Pancreas (tissue), 10 donors: ENCODE data around the gene PALB2. TPM values are rescaled to one million over a fixed set of nuclear protein-coding genes. Genes with fewer than 3 reads are reported as not detected.

ENCODE experiments used
- ATAC-seq, 4 donors: fragments of 200-7000 bp; cut with Tn5 transposase; one replicate each; pipeline versions ENCODE4 v1.8.0 to v1.9.1; 2020; ENCODE audit warnings: mild to moderate bottlenecking in 4 of 4, moderate library complexity in 4 of 4
- DNase-seq, 6 donors: peaks; one replicate each; pipeline ENCODE4 v3.0.0-alpha.2; 2020
- FAIRE-seq: peaks from 2 replicates; lab custom pipeline; 2012; peaks lifted over from hg19 to GRCh38; lab: Jason Lieb, UNC
- H3K27ac ChIP-seq, 4 donors: fragments of 200-600 bp; sonication (generic); 1 replicate in 3 of 4; 2 replicates in 1 of 4; pipeline versions ENCODE4 v1.5.0 to v1.8.0; 2020
- H3K27me3 ChIP-seq, 4 donors: fragments of 200-600 bp; one replicate each; pipeline ENCODE4 v1.8.0; 2021
- H3K36me3 ChIP-seq, 3 donors: fragments of 200-600 bp; sonication (generic) in 1 of 3; one replicate each; pipeline versions ENCODE4 v1.5.0 to v1.8.0; 2020 to 2021
- H3K4me1 ChIP-seq, 3 donors: fragments of 200-600 bp; one replicate each; pipeline ENCODE4 v1.8.0; 2021
- H3K4me3 ChIP-seq, 4 donors: fragments of 200-600 bp; sonication (generic) in 2 of 4; one replicate each; pipeline versions ENCODE4 v1.5.0 to v1.8.0; 2020 to 2021
- H3K9me3 ChIP-seq, 4 donors: fragments of 200-600 bp; one replicate each; pipeline ENCODE4 v1.8.0; 2021
- CTCF ChIP-seq, 4 donors: fragments of 200-600 bp; sonication (generic) in 3 of 4; IDR thresholded peaks; one replicate each; pipeline versions ENCODE4 v1.5.0 to v1.8.0; 2021; ENCODE audit warnings: antibody characterized with exemption in 4 of 4
- WGBS, 2 donors: extraction: QIAGEN DNeasy Blood & Tissue Kit; methylation state at CpG; one replicate each; pipeline ENCODE4 v1.1.7; 2013; 5-methylcytosine and 5-hydroxymethylcytosine counted together
- intact Hi-C, 3 donors: fragments of 100-400 bp; cut with DNase I; formaldehyde crosslinking; loops; one replicate each; pipeline versions ENCODE4 v1.11.1 to v1.14.2; 2022
- polyA plus RNA-seq, 2 donors: library from polyadenylated mRNA; stranded (reverse); fragments of 200-250 nt; gene quantifications; one replicate each; pipeline ENCODE4 v1.2.3, GENCODE V29; 2013
- total RNA-seq, 6 donors: library from RNA; stranded (reverse); fragmentation: NEBNext Ultra II Directional in 4 of 6; extraction: Animal tissue kit (Norgen Biotek cat#: 25700) in 4 of 6; gene quantifications; one replicate each; pipeline versions ENCODE4 v1.2.1 to v1.2.4, GENCODE V29; 2021 to 2023
- donor health status: healthy with polysubstance abuse.
- donor health status: DM: no; HTN: no; CAD: no; lungs with moderate emphysema.
- donor health status: DM: no; HTN: no; CAD: no.
- donor health status: control.
- donor health status: control.
- donor health status: Bipolar disorder and iron deficiency.
- donor health status: DM: yes; HTN: yes; CAD: no.
- donor health status: DM: no; HTN: no; CAD: no.
- donor health status: DM: no; HTN: no; CAD: no.
- donor health status: DM: yes; HTN: yes; CAD: no.

Gene PALB2
- total and polyA plus RNA-seq, 8 donors, result 2.3 to 6.8 (median 4.3) TPM

GRCh38 chr16:23566724-23567123 is 74.4 kb downstream of the PALB2 start:
- WGBS, 2 donors, result 90 to 92% methylated on average over 8 of the region's 8 CpGs
- DNase-seq (no peak), ATAC-seq (no peak), FAIRE-seq (no peak)
- Histone ChIP-seq H3K4me1 (no peaks in the 10 kb centered on the region), H3K36me3 (peaks cover 3 to 70% (median 29%) of the 10 kb centered on the region in 3 donors), H3K27me3 (no peaks in the 10 kb centered on the region), H3K27ac (no peak overlapping the region), H3K4me3 (no peak overlapping the region), H3K9me3 (no peaks in the 10 kb centered on the region)
- intact Hi-C loops, result no loop called here
- TF ChIP-seq CTCF (IDR thresholded peaks at IDR 0.05), result no peak

GRCh38 chr16:23564575-23565363 is 76.3 kb downstream of the PALB2 start:
- no peaks in the 10 kb centered on the region for H3K9me3 ChIP-seq
- DNase-seq, result peak in 1 of 6 donors; percentile 45
- FAIRE-seq, result no peak
- intact Hi-C loops, result no loop called here
- peaks cover 3 to 63% (median 29%) of the 10 kb centered on the region in 3 donors for H3K36me3 ChIP-seq
- ATAC-seq, result no peak
- H3K27ac ChIP-seq, result no peak overlapping the region
- no peaks in the 10 kb centered on the region for H3K27me3 ChIP-seq
- TF ChIP-seq CTCF (IDR thresholded peaks at IDR 0.05), result no peak
- H3K4me3 ChIP-seq, result no peak overlapping the region
- WGBS, 2 donors, result 91 to 96% methylated on average over 9 of the region's 9 CpGs
- H3K4me1 ChIP-seq, result no peaks in the 10 kb centered on the region

- no peaks in the 10 kb centered on the region for H3K9me3 ChIP-seq
- H3K27ac ChIP-seq, result no peak overlapping the region
- H3K27me3 ChIP-seq, result no peaks in the 10 kb centered on the region
- peaks cover 0 to 7% (median 0%) of the 10 kb centered on the region in 3 donors for H3K4me1 ChIP-seq
- WGBS, 2 donors, result 84 to 89% methylated on average over 6 of the region's 6 CpGs
- ATAC-seq, result no peak
- no peak for DNase-seq
- intact Hi-C loops, result no loop called here
- no peak for TF ChIP-seq CTCF (IDR thresholded peaks at IDR 0.05)
- FAIRE-seq, result no peak
- H3K4me3 ChIP-seq, result no peak overlapping the region
- H3K36me3 ChIP-seq, result peaks cover 3 to 55% (median 29%) of the 10 kb centered on the region in 3 donors
These were observed 77.9 kb downstream of the PALB2 start for GRCh38 chr16:23563186-23563585.

GRCh38 chr16:23562505-23562904 is 78.6 kb downstream of the PALB2 start:
- TF ChIP-seq CTCF (IDR thresholded peaks at IDR 0.05), result no peak
- 88 to 93% methylated on average over 13 of the region's 13 CpGs for WGBS, 2 donors
- intact Hi-C loops, result no loop called here

GRCh38 chr16:23561586-23561985 is 79.5 kb downstream of the PALB2 start:
- 73 to 79% methylated on average over 5 of the region's 5 CpGs for WGBS, 2 donors
- H3K4me1 ChIP-seq, result peaks cover 0 to 7% (median 0%) of the 10 kb centered on the region in 3 donors
- H3K27me3 ChIP-seq, result no peaks in the 10 kb centered on the region
- no peaks in the 10 kb centered on the region for H3K9me3 ChIP-seq
- no peak for ATAC-seq
- intact Hi-C loops, result no loop called here
- FAIRE-seq, result no peak
- TF ChIP-seq CTCF (IDR thresholded peaks at IDR 0.05), result no peak
- peaks cover 3 to 40% (median 20%) of the 10 kb centered on the region in 3 donors for H3K36me3 ChIP-seq
- H3K4me3 ChIP-seq, result no peak overlapping the region
- DNase-seq, result no peak
- H3K27ac ChIP-seq, result no peak overlapping the region

More at GRCh38 chr16:23562505-23562904, 78.6 kb downstream of the PALB2 start:
- DNase-seq (no peak), ATAC-seq (no peak), FAIRE-seq (no peak)
- H3K9me3 ChIP-seq, result no peaks in the 10 kb centered on the region
- no peaks in the 10 kb centered on the region for H3K27me3 ChIP-seq
- peaks cover 0 to 7% (median 0%) of the 10 kb centered on the region in 3 donors for H3K4me1 ChIP-seq
- H3K4me3 ChIP-seq, result no peak overlapping the region
- H3K27ac ChIP-seq, result no peak overlapping the region
- H3K36me3 ChIP-seq, result peaks cover 3 to 49% (median 29%) of the 10 kb centered on the region in 3 donors
